WTC11 (cell line): ENCODE data around the gene ABHD4. TPM values are rescaled to one million over a fixed set of nuclear protein-coding genes. Genes with fewer than 3 reads are reported as not detected.

Source experiments
- ATAC-seq: fragments of 200-7000 bp; cut with Tn5 transposase; 2 replicates; pipeline ENCODE4 v1.10.0; 2021; ENCODE audit warnings: mild to moderate bottlenecking, moderate library complexity
- CTCF ChIA-PET: fragments of 300-600 bp; sonication (Branson Sonifier 250); formaldehyde crosslinking; loops from one replicate; lab custom pipeline; 2021; ENCODE audit warnings: antibody characterized with exemption; lab: Charles Lee
- POLR2A ChIA-PET: fragments of 350-600 bp; sonication (Branson Sonifier 250); formaldehyde crosslinking; loops from one replicate; lab custom pipeline; 2021; ENCODE audit warnings: antibody characterized with exemption; lab: Charles Lee
- DNase-seq: peaks from one replicate; pipeline ENCODE4 v3.0.0; 2021; ENCODE audit warnings: low spot score
- H3K27ac Mint-ChIP-seq: 2 replicates; pipeline ENCODE4 v1.8.0; 2021; ENCODE audit warnings: mixed read lengths
- H3K27me3 Mint-ChIP-seq: 2 replicates; pipeline ENCODE4 v1.8.0; 2021; ENCODE audit warnings: low read depth, mild to moderate bottlenecking, moderate library complexity, mixed read lengths
- H3K36me3 Mint-ChIP-seq: 2 replicates; pipeline ENCODE4 v1.8.0; 2021; ENCODE audit warnings: mixed read lengths
- H3K4me1 Mint-ChIP-seq: 2 replicates; pipeline ENCODE4 v1.8.0; 2022; ENCODE audit warnings: mixed read lengths
- H3K4me3 Mint-ChIP-seq: 2 replicates; pipeline ENCODE4 v1.8.0; 2021; ENCODE audit warnings: mild to moderate bottlenecking, moderate library complexity, mixed read lengths
- H3K9me3 Mint-ChIP-seq: 2 replicates; pipeline ENCODE4 v1.8.0; 2021; ENCODE audit warnings: mixed read lengths
- ATF1 ChIP-seq: sonication (generic); formaldehyde crosslinking; IDR thresholded peaks from 2 replicates; pipeline ENCODE4 v1.8.1; 2023; ENCODE audit warnings: mild to moderate bottlenecking, moderate library complexity, missing genetic modification reagents
- CDX4 ChIP-seq: fragments of 250-450 bp; sonication (Bioruptor Pico); IDR thresholded peaks from 2 replicates; pipeline ENCODE4 v1.9.0; 2021; ENCODE audit warnings: moderate library complexity, mild to moderate bottlenecking, inconsistent platforms, borderline replicate concordance
- CREB1 ChIP-seq: sonication (generic); formaldehyde crosslinking; IDR thresholded peaks from 2 replicates; pipeline ENCODE4 v1.8.0; 2023; ENCODE audit warnings: mild to moderate bottlenecking, missing genetic modification reagents
- ESRRA ChIP-seq: sonication (generic); formaldehyde crosslinking; IDR thresholded peaks from 2 replicates; pipeline ENCODE4 v1.8.1; 2022; ENCODE audit warnings: mild to moderate bottlenecking, missing genetic modification reagents, borderline replicate concordance
- FOXJ3 ChIP-seq: sonication (generic); formaldehyde crosslinking; IDR thresholded peaks from 2 replicates; pipeline ENCODE4 v1.9.0; 2021; ENCODE audit warnings: missing genetic modification reagents, mild to moderate bottlenecking, borderline replicate concordance
- GRHL2 ChIP-seq: fragments of 250-450 bp; sonication (Bioruptor Pico); IDR thresholded peaks from 2 replicates; pipeline ENCODE4 v1.8.0; 2022; ENCODE audit warnings: mild to moderate bottlenecking, moderate library complexity; ENCODE audit not compliant: insufficient replicate concordance, severe bottlenecking
- HMGXB4 ChIP-seq: sonication (generic); formaldehyde crosslinking; IDR thresholded peaks from 2 replicates; pipeline ENCODE4 v1.8.1; 2023; ENCODE audit warnings: mild to moderate bottlenecking, moderate library complexity, missing genetic modification reagents
- JAZF1 ChIP-seq: fragments of 250-450 bp; sonication (Bioruptor Pico); IDR thresholded peaks from 2 replicates; pipeline ENCODE4 v1.9.0; 2021; ENCODE audit warnings: moderate library complexity, mild to moderate bottlenecking, inconsistent platforms
- MXD4 ChIP-seq: fragments of 250-450 bp; sonication (Bioruptor Pico); IDR thresholded peaks from 2 replicates; pipeline ENCODE4 v1.8.0; 2021; ENCODE audit warnings: mild to moderate bottlenecking, moderate library complexity, borderline replicate concordance
- NFE2L1 ChIP-seq: sonication (generic); formaldehyde crosslinking; IDR thresholded peaks from 2 replicates; pipeline ENCODE4 v1.8.1; 2023; ENCODE audit warnings: missing genetic modification reagents
- NR2C2 ChIP-seq: sonication (generic); formaldehyde crosslinking; IDR thresholded peaks from 2 replicates; pipeline ENCODE4 v1.8.0; 2022; ENCODE audit warnings: mild to moderate bottlenecking, missing genetic modification reagents
- RELA ChIP-seq: sonication (generic); formaldehyde crosslinking; IDR thresholded peaks from 2 replicates; pipeline ENCODE4 v1.8.1; 2022; ENCODE audit warnings: missing genetic modification reagents, mild to moderate bottlenecking, borderline replicate concordance
- TEAD4 ChIP-seq: sonication (generic); formaldehyde crosslinking; IDR thresholded peaks from 2 replicates; pipeline ENCODE4 v1.8.0; 2022; ENCODE audit warnings: mild to moderate bottlenecking, missing genetic modification reagents
- TP53 ChIP-seq: sonication (generic); formaldehyde crosslinking; IDR thresholded peaks from 2 replicates; pipeline ENCODE4 v1.8.1; 2023; ENCODE audit warnings: mild to moderate bottlenecking, missing genetic modification reagents
- ZNF219 ChIP-seq: sonication (generic); formaldehyde crosslinking; IDR thresholded peaks from 2 replicates; pipeline ENCODE4 v1.8.0; 2023; ENCODE audit warnings: missing genetic modification reagents, mild to moderate bottlenecking, borderline replicate concordance
- ZNF232 ChIP-seq: sonication (generic); formaldehyde crosslinking; IDR thresholded peaks from 2 replicates; pipeline ENCODE4 v1.8.0; 2022; ENCODE audit warnings: mild to moderate bottlenecking, missing genetic modification reagents
- ZNF423 ChIP-seq: fragments of 250-450 bp; sonication (Bioruptor Pico); IDR thresholded peaks from 2 replicates; pipeline ENCODE4 v2.1.2; 2022; ENCODE audit warnings: mild to moderate bottlenecking, moderate library complexity
- ZNF671 ChIP-seq: fragments of 250-450 bp; sonication (Bioruptor Pico); IDR thresholded peaks from 2 replicates; pipeline ENCODE4 v1.8.0; 2021; ENCODE audit warnings: mild to moderate bottlenecking
- total RNA-seq: library from RNA; stranded (reverse); gene quantifications from 3 replicates; pipeline ENCODE4 v1.2.3, GENCODE V29; 2021
- TF ChIP-seq, protein P1 (sequence below): fragments of 250-450 bp; sonication (Bioruptor Pico); IDR thresholded peaks from 2 replicates; pipeline ENCODE4 v1.8.0; 2021; ENCODE audit warnings: mild to moderate bottlenecking
- TF ChIP-seq, protein P2 (sequence below): sonication (generic); formaldehyde crosslinking; IDR thresholded peaks from 2 replicates; pipeline ENCODE4 v1.8.1; 2023; ENCODE audit warnings: mild to moderate bottlenecking, missing genetic modification reagents, borderline replicate concordance
- TF ChIP-seq, protein P3 (sequence below): sonication (generic); formaldehyde crosslinking; IDR thresholded peaks from 2 replicates; pipeline ENCODE4 v1.8.1; 2023; ENCODE audit warnings: mild to moderate bottlenecking, missing genetic modification reagents, moderate library complexity

Gene ABHD4
- total RNA-seq, 1 experiment from 2014 or later = 33.9 TPM

DNA sequence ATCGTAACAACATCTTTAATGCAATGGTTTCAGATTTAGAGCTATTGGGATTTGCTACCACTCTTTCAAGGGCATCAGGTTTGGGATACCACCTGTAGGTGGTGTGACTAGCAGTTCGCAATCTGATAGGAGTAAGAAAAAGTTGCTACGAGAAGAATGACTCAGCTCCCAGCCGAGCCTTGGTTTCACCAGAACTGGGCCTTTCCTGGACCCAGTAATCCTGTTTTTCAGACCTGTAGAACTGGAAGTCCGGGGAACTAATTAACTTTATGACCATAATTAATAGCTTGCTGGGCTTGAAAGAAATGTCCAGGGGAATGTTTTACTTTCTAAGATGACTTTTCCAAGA lies 770 bp downstream of the ABHD4 start:
- H3K9me3 Mint-ChIP-seq = no peaks in the 10 kb centered on the region
- peaks cover 24% of the 10 kb centered on the region for H3K36me3 Mint-ChIP-seq
- TF ChIP-seq, protein P1, sequence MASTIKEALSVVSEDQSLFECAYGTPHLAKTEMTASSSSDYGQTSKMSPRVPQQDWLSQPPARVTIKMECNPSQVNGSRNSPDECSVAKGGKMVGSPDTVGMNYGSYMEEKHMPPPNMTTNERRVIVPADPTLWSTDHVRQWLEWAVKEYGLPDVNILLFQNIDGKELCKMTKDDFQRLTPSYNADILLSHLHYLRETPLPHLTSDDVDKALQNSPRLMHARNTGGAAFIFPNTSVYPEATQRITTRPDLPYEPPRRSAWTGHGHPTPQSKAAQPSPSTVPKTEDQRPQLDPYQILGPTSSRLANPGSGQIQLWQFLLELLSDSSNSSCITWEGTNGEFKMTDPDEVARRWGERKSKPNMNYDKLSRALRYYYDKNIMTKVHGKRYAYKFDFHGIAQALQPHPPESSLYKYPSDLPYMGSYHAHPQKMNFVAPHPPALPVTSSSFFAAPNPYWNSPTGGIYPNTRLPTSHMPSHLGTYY (CRISPR knock-in tag) = no peak
- TF ChIP-seq ZNF232 (no peak), CDX4 (CRISPR knock-in tag) (no peak), ZNF671 (no peak), NR2C2 (no peak), RELA (no peak), TEAD4 (no peak), HMGXB4 (0 out of 2 replicates have a peak, but pooled peaks have one; percentile 6), CREB1 (CRISPR knock-in tag) (no peak), ATF1 (CRISPR knock-in tag) (no peak), JAZF1 (no peak), ESRRA (CRISPR knock-in tag) (no peak), MXD4 (no peak), GRHL2 (CRISPR knock-in tag) (no peak), TP53 (CRISPR knock-in tag) (no peak), NFE2L1 (0 out of 2 replicates have a peak, but pooled peaks have one; percentile 62)
- TF ChIP-seq, protein P2, sequence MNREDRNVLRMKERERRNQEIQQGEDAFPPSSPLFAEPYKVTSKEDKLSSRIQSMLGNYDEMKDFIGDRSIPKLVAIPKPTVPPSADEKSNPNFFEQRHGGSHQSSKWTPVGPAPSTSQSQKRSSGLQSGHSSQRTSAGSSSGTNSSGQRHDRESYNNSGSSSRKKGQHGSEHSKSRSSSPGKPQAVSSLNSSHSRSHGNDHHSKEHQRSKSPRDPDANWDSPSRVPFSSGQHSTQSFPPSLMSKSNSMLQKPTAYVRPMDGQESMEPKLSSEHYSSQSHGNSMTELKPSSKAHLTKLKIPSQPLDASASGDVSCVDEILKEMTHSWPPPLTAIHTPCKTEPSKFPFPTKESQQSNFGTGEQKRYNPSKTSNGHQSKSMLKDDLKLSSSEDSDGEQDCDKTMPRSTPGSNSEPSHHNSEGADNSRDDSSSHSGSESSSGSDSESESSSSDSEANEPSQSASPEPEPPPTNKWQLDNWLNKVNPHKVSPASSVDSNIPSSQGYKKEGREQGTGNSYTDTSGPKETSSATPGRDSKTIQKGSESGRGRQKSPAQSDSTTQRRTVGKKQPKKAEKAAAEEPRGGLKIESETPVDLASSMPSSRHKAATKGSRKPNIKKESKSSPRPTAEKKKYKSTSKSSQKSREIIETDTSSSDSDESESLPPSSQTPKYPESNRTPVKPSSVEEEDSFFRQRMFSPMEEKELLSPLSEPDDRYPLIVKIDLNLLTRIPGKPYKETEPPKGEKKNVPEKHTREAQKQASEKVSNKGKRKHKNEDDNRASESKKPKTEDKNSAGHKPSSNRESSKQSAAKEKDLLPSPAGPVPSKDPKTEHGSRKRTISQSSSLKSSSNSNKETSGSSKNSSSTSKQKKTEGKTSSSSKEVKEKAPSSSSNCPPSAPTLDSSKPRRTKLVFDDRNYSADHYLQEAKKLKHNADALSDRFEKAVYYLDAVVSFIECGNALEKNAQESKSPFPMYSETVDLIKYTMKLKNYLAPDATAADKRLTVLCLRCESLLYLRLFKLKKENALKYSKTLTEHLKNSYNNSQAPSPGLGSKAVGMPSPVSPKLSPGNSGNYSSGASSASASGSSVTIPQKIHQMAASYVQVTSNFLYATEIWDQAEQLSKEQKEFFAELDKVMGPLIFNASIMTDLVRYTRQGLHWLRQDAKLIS (CRISPR knock-in tag) = no peak
- TF ChIP-seq, protein P3, sequence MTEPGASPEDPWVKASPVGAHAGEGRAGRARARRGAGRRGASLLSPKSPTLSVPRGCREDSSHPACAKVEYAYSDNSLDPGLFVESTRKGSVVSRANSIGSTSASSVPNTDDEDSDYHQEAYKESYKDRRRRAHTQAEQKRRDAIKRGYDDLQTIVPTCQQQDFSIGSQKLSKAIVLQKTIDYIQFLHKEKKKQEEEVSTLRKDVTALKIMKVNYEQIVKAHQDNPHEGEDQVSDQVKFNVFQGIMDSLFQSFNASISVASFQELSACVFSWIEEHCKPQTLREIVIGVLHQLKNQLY (CRISPR knock-in tag) = no peak
- TF ChIP-seq, all 79 proteins: peak for 2
- Mint-ChIP-seq H3K27ac (peak overlapping the region; percentile 99), H3K4me3 (peak overlapping the region; percentile 99), H3K4me1 (peaks cover 24% of the 10 kb centered on the region), H3K27me3 (no peaks in the 10 kb centered on the region)
- ATAC-seq (peak; percentile 65), DNase-seq (no peak)
- ChIA-PET POLR2A (interaction anchor here (0.6 to 2.7 kb wide), 6 partner anchors 9 to 358 kb away, joined by 3 to 28 read pairs (median 4); partner anchors contain the start of genes DAD1, HAUS4 and OXA1L), CTCF (interaction anchor here (0.7 to 10.2 kb wide), 9 partner anchors 9 to 273 kb away, joined by 3 to 117 read pairs (median 7); partner anchors contain the start of genes DAD1 and OXA1L)

DNA sequence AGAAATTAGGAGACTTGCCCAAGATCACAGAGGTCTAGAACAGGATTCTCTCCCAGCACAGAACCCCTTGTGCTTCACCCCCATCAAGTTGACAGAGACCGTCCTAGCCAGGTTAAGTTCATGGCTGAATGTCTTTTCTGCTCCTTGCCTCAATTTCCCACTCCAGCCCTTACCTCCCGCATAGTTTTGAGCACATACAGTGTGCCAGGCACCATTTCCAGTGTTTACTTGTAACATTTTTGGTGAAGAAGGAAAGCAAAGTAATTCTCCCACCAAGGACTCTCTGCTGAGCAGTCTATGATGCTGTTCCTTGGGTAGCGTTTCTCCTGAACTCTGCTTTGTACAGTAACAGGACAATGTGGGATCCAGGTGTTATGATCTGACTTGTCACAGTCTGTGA lies 1.2 kb downstream of the ABHD4 start:
- TF ChIP-seq FOXJ3 (CRISPR knock-in tag) (no peak), ZNF219 (CRISPR knock-in tag) (no peak), ZNF423 (no peak)
- peaks cover 28% of the 10 kb centered on the region for H3K36me3 Mint-ChIP-seq
- ATAC-seq (no peak), DNase-seq (no peak)
- H3K9me3 Mint-ChIP-seq = no peaks in the 10 kb centered on the region
- no peaks in the 10 kb centered on the region for H3K27me3 Mint-ChIP-seq
- H3K4me1 Mint-ChIP-seq = peaks cover 24% of the 10 kb centered on the region
- H3K4me3 Mint-ChIP-seq = peak overlapping the region; percentile 99
- ChIA-PET POLR2A (interaction anchor here (0.6 to 2.7 kb wide), 5 partner anchors 10 to 238 kb away, joined by 3 to 28 read pairs (median 4); partner anchors contain the start of genes DAD1 and OXA1L), CTCF (interaction anchor here (0.7 to 10.2 kb wide), 9 partner anchors 10 to 273 kb away, joined by 3 to 117 read pairs (median 7); partner anchors contain the start of genes DAD1 and OXA1L)
- H3K27ac Mint-ChIP-seq = peak overlapping the region; percentile 99
